ENCODE results near the gene ZNF280C. TPM values are rescaled to one million over a fixed set of nuclear protein-coding genes. Genes with fewer than 3 reads are reported as not detected.

ZNF280C gene
- total RNA-seq, 1 donor from 2014 or later: 3.3 TPM

Other genes with a start within 250 kb of the ZNF280C start
- gene ELF4, start 158.4 kb downstream of the ZNF280C start, total RNA-seq: 14.3 TPM
- 35.4 TPM for gene AIFM1, start 103.1 kb downstream of the ZNF280C start, total RNA-seq
- 3.4 TPM for gene RAB33A, start 96.9 kb downstream of the ZNF280C start, total RNA-seq
- gene SLC25A14, start 71.0 kb upstream of the ZNF280C start, total RNA-seq: 5.6 TPM
- gene GPR119, start 116.8 kb upstream of the ZNF280C start, total RNA-seq: not detected
- 15.4 TPM for gene RBMX2, start 133.1 kb upstream of the ZNF280C start, total RNA-seq